GM21619 (cell line): Measurements from ENCODE around the gene CD28.
"Not testable (repeated sequence)": the region's sequence is repeated elsewhere in the genome, so short reads cannot be mapped to it uniquely, and the experiment has no call there.

Experiments
- ATAC-seq: cut with Tn5 transposase; IDR thresholded peaks from one replicate; pipeline ENCODE4 v1.9.1; 2021; ENCODE audit not compliant: unreplicated experiment

CD28 gene

GRCh38 chr2:203781151-203781550 is 74.7 kb downstream of the CD28 start:
- ATAC-seq: no peak

- ATAC-seq: peak; percentile 62
These were observed 76.0 kb downstream of the CD28 start for GRCh38 chr2:203782262-203782976.

GRCh38 chr2:203783496-203784203 is 77.2 kb downstream of the CD28 start:
- no peak for ATAC-seq

GRCh38 chr2:203784710-203785270 is 78.4 kb downstream of the CD28 start:
- not testable (repeated sequence) for ATAC-seq

- ATAC-seq: not testable (repeated sequence)
These were observed 79.1 kb downstream of the CD28 start for GRCh38 chr2:203785391-203786110.

GRCh38 chr2:203786549-203787351 is 80.3 kb downstream of the CD28 start:
- no peak for ATAC-seq

GRCh38 chr2:203787979-203788378 is 81.5 kb downstream of the CD28 start:
- ATAC-seq: no peak
